Astrocyte (in vitro differentiated cells and primary cell): ENCODE results near the gene CACNA1C. TPM values are rescaled to one million over a fixed set of nuclear protein-coding genes. Genes with fewer than 3 reads are reported as not detected.
"Not testable (repeated sequence)": the region's sequence is repeated elsewhere in the genome, so short reads cannot be mapped to it uniquely, and the experiment has no call there.

Experiments
- DNase-seq: peaks from one replicate; pipeline ENCODE4 v3.0.0-alpha.2; 2010; ENCODE audit warnings: low read depth
- FAIRE-seq: peaks from 2 replicates; lab custom pipeline; 2011; peaks lifted over from hg19 to GRCh38; lab: Jason Lieb, UNC
- H2AFZ ChIP-seq: 2 replicates; pipeline ENCODE4 v1.6.0; 2012; ENCODE audit warnings: low read depth, low read length, inconsistent platforms
- H3K27ac ChIP-seq: 2 replicates; pipeline ENCODE4 v1.5.1; 2011; ENCODE audit warnings: low read depth, low read length, inconsistent platforms
- H3K27me3 ChIP-seq: 2 replicates; pipeline ENCODE4 v1.6.0; 2011; ENCODE audit warnings: low read length, inconsistent platforms; ENCODE audit not compliant: insufficient read depth
- H3K36me3 ChIP-seq: 2 replicates; pipeline ENCODE4 v1.5.1; 2011; ENCODE audit warnings: low read length, inconsistent platforms; ENCODE audit not compliant: insufficient read depth
- H3K4me1 ChIP-seq: 2 replicates; pipeline ENCODE4 v1.5.1; 2011; ENCODE audit warnings: low read length, inconsistent platforms; ENCODE audit not compliant: insufficient read depth
- H3K4me2 ChIP-seq: 2 replicates; pipeline ENCODE4 v1.6.0; 2012; ENCODE audit warnings: low read length, inconsistent platforms
- H3K4me3 ChIP-seq: 2 replicates; pipeline ENCODE4 v1.5.1; 2011; ENCODE audit warnings: low read depth, mild to moderate bottlenecking, low read length, inconsistent platforms; ENCODE audit not compliant: insufficient read depth
- H3K79me2 ChIP-seq: 2 replicates; pipeline ENCODE4 v1.6.0; 2012; ENCODE audit warnings: mild to moderate bottlenecking, low read length, inconsistent platforms; ENCODE audit not compliant: insufficient read depth
- H3K9ac ChIP-seq: 2 replicates; pipeline ENCODE4 v1.6.0; 2012; ENCODE audit warnings: mild to moderate bottlenecking, low read length, inconsistent platforms
- H3K9me3 ChIP-seq: 2 replicates; pipeline ENCODE4 v1.5.1; 2012; ENCODE audit warnings: low read depth, mild to moderate bottlenecking, low read length, inconsistent platforms; ENCODE audit not compliant: insufficient read depth
- H4K20me1 ChIP-seq: 2 replicates; pipeline ENCODE4 v1.6.0; 2012; ENCODE audit warnings: low read length, inconsistent platforms; ENCODE audit not compliant: insufficient read depth
- H3K27ac Mint-ChIP-seq: one replicate; pipeline ENCODE4 v1.8.0; 2021; ENCODE audit warnings: mild to moderate bottlenecking, mixed read lengths; ENCODE audit not compliant: unreplicated experiment
- H3K27me3 Mint-ChIP-seq: one replicate; pipeline ENCODE4 v1.8.0; 2021; ENCODE audit warnings: low read depth, mixed read lengths; ENCODE audit not compliant: unreplicated experiment
- H3K36me3 Mint-ChIP-seq: one replicate; pipeline ENCODE4 v1.8.0; 2021; ENCODE audit warnings: low read depth, mixed read lengths; ENCODE audit not compliant: unreplicated experiment
- H3K4me1 Mint-ChIP-seq: one replicate; pipeline ENCODE4 v1.8.0; 2021; ENCODE audit warnings: low read depth, mixed read lengths; ENCODE audit not compliant: unreplicated experiment
- H3K4me3 Mint-ChIP-seq: one replicate; pipeline ENCODE4 v1.8.0; 2021; ENCODE audit warnings: mild to moderate bottlenecking, moderate library complexity, mixed read lengths; ENCODE audit not compliant: unreplicated experiment
- H3K9me3 Mint-ChIP-seq: one replicate; pipeline ENCODE4 v1.8.0; 2021; ENCODE audit warnings: mild to moderate bottlenecking, mixed read lengths; ENCODE audit not compliant: unreplicated experiment
- EZH2 ChIP-seq: IDR thresholded peaks from 2 replicates; pipeline ENCODE4 v1.6.1; 2012; ENCODE audit warnings: mild to moderate bottlenecking, low read length, inconsistent platforms; ENCODE audit not compliant: insufficient read depth
- total RNA-seq: library from RNA; stranded (reverse); gene quantifications from 2 replicates; pipeline ENCODE4 v1.2.1, GENCODE V29; 2021
- TF ChIP-seq, protein P1 (sequence below): IDR thresholded peaks from 2 replicates; pipeline ENCODE4 v1.5.1; 2011; ENCODE audit warnings: low read depth, mild to moderate bottlenecking, inconsistent platforms, low read length, moderate library complexity; ENCODE audit not compliant: insufficient read depth

The CACNA1C gene
- total RNA-seq, 1 donor from 2014 or later, result 2.1 TPM

DNA sequence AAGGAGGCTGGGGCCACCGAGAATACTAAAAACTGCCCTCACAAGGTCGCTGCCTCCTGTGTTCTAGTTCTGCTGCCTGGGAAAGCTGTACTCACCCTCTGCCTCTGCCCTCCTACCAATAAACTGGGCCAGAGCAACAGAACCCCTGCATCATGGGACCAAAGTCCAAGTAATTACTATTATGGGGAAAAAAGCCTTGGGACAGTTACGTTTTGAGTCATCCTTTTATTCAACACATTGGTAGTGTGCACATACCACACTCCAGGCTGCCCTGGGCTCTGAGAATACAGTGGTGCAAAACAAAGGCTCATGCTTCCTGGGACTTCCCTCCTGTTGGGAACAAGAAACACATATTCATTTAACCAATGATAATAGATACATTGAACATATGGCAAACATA, 49.0 kb downstream of the CACNA1C start:
- H3K27me3 ChIP-seq, result no peaks in the 10 kb centered on the region
- Mint-ChIP-seq H3K4me3 (no peak overlapping the region), H3K27ac (no peak overlapping the region), H3K4me1 (no peaks in the 10 kb centered on the region), H3K36me3 (peaks cover 5% of the 10 kb centered on the region), H3K27me3 (peaks cover 14% of the 10 kb centered on the region), H3K9me3 (peaks cover 4% of the 10 kb centered on the region)
- peaks cover 6% of the 10 kb centered on the region for H4K20me1 ChIP-seq
- no peak overlapping the region for H3K9ac ChIP-seq
- FAIRE-seq (no peak), DNase-seq (no peak)
- no peaks in the 10 kb centered on the region for H3K9me3 ChIP-seq
- no peaks in the 10 kb centered on the region for H3K36me3 ChIP-seq
- H3K4me2 ChIP-seq, result no peak overlapping the region
- H2AFZ ChIP-seq, result no peak overlapping the region
- H3K4me1 ChIP-seq, result no peaks in the 10 kb centered on the region
- H3K27ac ChIP-seq, result no peak overlapping the region
- H3K79me2 ChIP-seq, result no peaks in the 10 kb centered on the region
- H3K4me3 ChIP-seq, result no peak overlapping the region
- TF ChIP-seq, protein P1, sequence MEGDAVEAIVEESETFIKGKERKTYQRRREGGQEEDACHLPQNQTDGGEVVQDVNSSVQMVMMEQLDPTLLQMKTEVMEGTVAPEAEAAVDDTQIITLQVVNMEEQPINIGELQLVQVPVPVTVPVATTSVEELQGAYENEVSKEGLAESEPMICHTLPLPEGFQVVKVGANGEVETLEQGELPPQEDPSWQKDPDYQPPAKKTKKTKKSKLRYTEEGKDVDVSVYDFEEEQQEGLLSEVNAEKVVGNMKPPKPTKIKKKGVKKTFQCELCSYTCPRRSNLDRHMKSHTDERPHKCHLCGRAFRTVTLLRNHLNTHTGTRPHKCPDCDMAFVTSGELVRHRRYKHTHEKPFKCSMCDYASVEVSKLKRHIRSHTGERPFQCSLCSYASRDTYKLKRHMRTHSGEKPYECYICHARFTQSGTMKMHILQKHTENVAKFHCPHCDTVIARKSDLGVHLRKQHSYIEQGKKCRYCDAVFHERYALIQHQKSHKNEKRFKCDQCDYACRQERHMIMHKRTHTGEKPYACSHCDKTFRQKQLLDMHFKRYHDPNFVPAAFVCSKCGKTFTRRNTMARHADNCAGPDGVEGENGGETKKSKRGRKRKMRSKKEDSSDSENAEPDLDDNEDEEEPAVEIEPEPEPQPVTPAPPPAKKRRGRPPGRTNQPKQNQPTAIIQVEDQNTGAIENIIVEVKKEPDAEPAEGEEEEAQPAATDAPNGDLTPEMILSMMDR, result no peak
- TF ChIP-seq EZH2, result no peak

DNA sequence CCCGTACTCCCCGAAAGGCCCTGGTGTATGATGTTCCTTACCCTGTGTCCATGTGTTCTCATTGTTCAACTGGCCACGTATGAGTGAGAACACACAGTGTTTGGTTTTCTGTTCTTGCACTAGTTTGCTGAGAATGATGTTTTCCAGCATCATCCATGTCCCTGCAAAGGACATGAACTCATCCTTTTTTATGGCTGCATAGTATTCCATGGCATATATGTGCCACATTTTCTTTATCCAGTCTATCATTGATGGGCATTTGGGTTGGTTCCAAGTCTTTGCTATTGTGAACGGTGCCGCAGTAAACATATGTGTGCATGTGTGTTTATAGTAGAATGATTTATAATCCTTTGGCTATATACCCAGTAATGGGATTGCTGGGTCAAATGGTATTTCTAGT, 49.9 kb downstream of the CACNA1C start:
- H3K9me3 ChIP-seq, H3K27ac ChIP-seq, DNase-seq, FAIRE-seq, H3K79me2 ChIP-seq, H3K4me3 ChIP-seq, H3K9me3 Mint-ChIP-seq, H3K4me1 ChIP-seq, H3K4me3 Mint-ChIP-seq, H3K9ac ChIP-seq, H3K27ac Mint-ChIP-seq, H3K36me3 ChIP-seq, H3K36me3 Mint-ChIP-seq, H4K20me1 ChIP-seq, H3K4me2 ChIP-seq, H2AFZ ChIP-seq, H3K4me1 Mint-ChIP-seq, H3K27me3 ChIP-seq: not testable (repeated sequence)
- H3K27me3 Mint-ChIP-seq, result peaks cover 12% of the 10 kb centered on the region

DNA sequence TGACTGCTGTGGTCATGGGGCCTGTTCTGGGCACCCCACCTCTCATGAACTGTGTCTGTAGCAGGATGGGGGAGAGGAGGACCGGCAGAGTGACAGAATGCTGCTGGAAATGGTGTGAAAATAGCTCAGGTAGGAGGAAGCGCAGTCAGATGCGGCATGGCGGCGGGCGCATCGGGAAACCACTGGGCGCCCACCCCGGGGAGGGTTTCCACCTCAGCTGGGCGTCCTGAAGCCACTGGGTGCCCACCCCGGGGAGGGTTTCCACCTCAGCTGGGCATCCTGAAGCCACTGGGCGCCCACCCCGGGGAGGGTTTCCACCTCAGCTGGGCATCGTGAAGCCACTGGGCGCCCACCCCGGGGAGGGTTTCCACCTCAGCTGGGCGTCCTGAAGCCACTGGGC, 52.6 kb downstream of the CACNA1C start:
- H3K27me3 Mint-ChIP-seq, result peaks cover 22% of the 10 kb centered on the region
- H3K27ac ChIP-seq, H3K4me2 ChIP-seq, H3K4me1 Mint-ChIP-seq, H3K9me3 Mint-ChIP-seq, H3K27ac Mint-ChIP-seq, H3K9me3 ChIP-seq, H3K27me3 ChIP-seq, H3K4me3 ChIP-seq, H3K4me3 Mint-ChIP-seq, H3K79me2 ChIP-seq, DNase-seq, H3K9ac ChIP-seq, H3K36me3 ChIP-seq, FAIRE-seq, H2AFZ ChIP-seq, H3K4me1 ChIP-seq, H3K36me3 Mint-ChIP-seq: not testable (repeated sequence)
- peaks cover 18% of the 10 kb centered on the region for H4K20me1 ChIP-seq

DNA sequence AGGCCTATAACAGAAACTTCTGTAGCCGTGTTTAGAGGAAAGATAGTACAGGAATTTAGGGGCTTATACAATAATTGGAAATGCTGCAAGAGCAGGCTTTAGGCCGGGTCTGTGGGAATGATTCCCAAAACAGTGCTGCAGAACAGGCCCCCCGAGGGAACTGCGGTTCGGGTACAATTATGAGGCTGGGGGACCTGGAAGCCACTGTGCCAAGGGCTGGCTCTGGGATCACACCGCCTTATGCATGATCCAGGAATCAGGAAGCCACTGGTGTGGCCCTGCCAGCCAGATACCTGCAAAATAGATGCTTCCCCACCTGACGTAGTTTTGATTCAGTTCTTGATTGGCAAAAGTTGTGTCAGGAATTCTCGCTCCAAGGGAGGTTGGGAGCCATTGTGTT, 55.4 kb downstream of the CACNA1C start:
- no peak for TF ChIP-seq EZH2
- TF ChIP-seq, protein P1, result no peak
- H2AFZ ChIP-seq, result no peak overlapping the region
- H3K27ac ChIP-seq, result no peak overlapping the region
- H3K4me1 Mint-ChIP-seq, result peaks cover 2% of the 10 kb centered on the region
- H3K36me3 ChIP-seq, result no peaks in the 10 kb centered on the region
- no peak overlapping the region for H3K9ac ChIP-seq
- peaks cover 18% of the 10 kb centered on the region for H4K20me1 ChIP-seq
- peaks cover 26% of the 10 kb centered on the region for H3K27me3 Mint-ChIP-seq
- no peak overlapping the region for H3K4me3 Mint-ChIP-seq
- no peak overlapping the region for H3K4me2 ChIP-seq
- H3K27me3 ChIP-seq, result no peaks in the 10 kb centered on the region
- H3K36me3 Mint-ChIP-seq, result peaks cover 5% of the 10 kb centered on the region
- no peaks in the 10 kb centered on the region for H3K79me2 ChIP-seq
- no peak for DNase-seq
- no peak overlapping the region for H3K4me3 ChIP-seq
- H3K4me1 ChIP-seq, result no peaks in the 10 kb centered on the region
- FAIRE-seq, result no peak
- H3K9me3 ChIP-seq, result no peaks in the 10 kb centered on the region
- H3K27ac Mint-ChIP-seq, result no peak overlapping the region
- H3K9me3 Mint-ChIP-seq, result peaks cover 5% of the 10 kb centered on the region
